Progenitor cell of endocrine pancreas (in vitro differentiated cells): Measurements from ENCODE around the gene NUCB1. TPM values are rescaled to one million over a fixed set of nuclear protein-coding genes. Genes with fewer than 3 reads are reported as not detected.

Experiments
- DNase-seq: peaks from one replicate; pipeline ENCODE4 v3.0.0; 2021; ENCODE audit warnings: low spot score; ENCODE audit not compliant: unreplicated experiment
- H3K27ac Mint-ChIP-seq: 2 replicates; pipeline ENCODE4 v1.8.0; 2021; ENCODE audit warnings: mild to moderate bottlenecking, moderate library complexity, mixed read lengths
- H3K27me3 Mint-ChIP-seq: 2 replicates; pipeline ENCODE4 v1.8.0; 2021; ENCODE audit warnings: mixed read lengths
- H3K36me3 Mint-ChIP-seq: 2 replicates; pipeline ENCODE4 v1.8.0; 2022; ENCODE audit warnings: mixed read lengths; ENCODE audit not compliant: insufficient read depth
- H3K4me1 Mint-ChIP-seq: 2 replicates; pipeline ENCODE4 v1.8.0; 2021; ENCODE audit warnings: low read depth, mixed read lengths
- H3K4me3 Mint-ChIP-seq: 2 replicates; pipeline ENCODE4 v1.8.0; 2021; ENCODE audit warnings: low read depth, mild to moderate bottlenecking, moderate library complexity, mixed read lengths
- H3K9me3 Mint-ChIP-seq: 2 replicates; pipeline ENCODE4 v1.8.0; 2021; ENCODE audit warnings: low read depth, mixed read lengths
- CTCF ChIP-seq: fragments of 200-600 bp; sonication (generic); IDR thresholded peaks from one replicate; pipeline ENCODE4 v1.5.0; 2021; ENCODE audit warnings: antibody characterized with exemption, mild to moderate bottlenecking; ENCODE audit not compliant: unreplicated experiment
- total RNA-seq: library from RNA; stranded (reverse); gene quantifications from 2 replicates; pipeline ENCODE4 v1.2.1, GENCODE V29; 2021

NUCB1 gene
- total RNA-seq, 1 donor from 2014 or later: 165 TPM

DNA sequence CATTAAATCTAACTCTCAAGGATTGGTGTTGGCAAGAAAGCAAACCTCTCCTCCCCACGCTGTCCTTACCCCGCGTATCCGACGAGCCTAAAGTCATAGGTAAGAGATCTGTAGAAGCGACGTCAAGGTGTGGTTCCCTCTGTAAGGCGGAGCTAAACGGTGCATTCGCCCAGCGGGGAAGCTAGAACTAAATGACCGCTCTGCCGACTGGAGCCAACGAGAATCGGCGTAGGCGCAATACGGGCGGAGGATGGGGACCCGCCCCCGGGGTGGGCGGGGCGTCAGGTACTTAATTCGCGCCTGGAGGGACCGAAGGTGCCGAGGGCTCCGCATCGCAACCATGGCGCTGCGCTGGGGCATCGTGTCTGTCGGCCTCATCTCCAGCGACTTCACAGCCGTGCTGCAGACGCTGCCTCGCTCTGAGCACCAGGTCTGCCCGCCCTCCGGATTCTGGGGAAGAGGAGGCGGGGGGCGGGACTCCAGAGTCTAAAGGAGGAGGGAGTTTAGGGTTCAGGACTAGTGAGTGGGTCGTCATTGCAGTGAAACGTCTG, 33.3 kb downstream of the NUCB1 start, which contains the start of gene DHDH:
Gene DHDH, plus strand, starts transcription at position 318 of the 551 bp plus-strand sequence. Its CDS starts 23 bp downstream, at position 341.
- no peak for TF ChIP-seq CTCF
- no peaks in the 10 kb centered on the region for H3K9me3 Mint-ChIP-seq
- H3K27me3 Mint-ChIP-seq: peaks cover 29% of the 10 kb centered on the region
- peak within 1 kb of the TSS; percentile 79 for H3K4me3 Mint-ChIP-seq
- peak; percentile 77 for DNase-seq
- H3K4me1 Mint-ChIP-seq: peaks cover 7% of the 10 kb centered on the region
- H3K27ac Mint-ChIP-seq: no peak within 1 kb of the TSS
- H3K36me3 Mint-ChIP-seq: peaks cover 1% of the 10 kb centered on the region

- TF ChIP-seq CTCF: no peak
- Mint-ChIP-seq H3K36me3 (peaks cover 1% of the 10 kb centered on the region), H3K4me3 (no peak overlapping the region), H3K27me3 (peaks cover 29% of the 10 kb centered on the region), H3K27ac (no peak overlapping the region), H3K4me1 (peaks cover 7% of the 10 kb centered on the region), H3K9me3 (no peaks in the 10 kb centered on the region)
- DNase-seq: no peak
These were observed 34.7 kb downstream of the NUCB1 start for GRCh38 chr19:48934837-48935236.

- DNase-seq: no peak
- H3K4me3 Mint-ChIP-seq: no peak overlapping the region
- no peak overlapping the region for H3K27ac Mint-ChIP-seq
- H3K9me3 Mint-ChIP-seq: no peaks in the 10 kb centered on the region
- TF ChIP-seq CTCF: no peak
- H3K36me3 Mint-ChIP-seq: peaks cover 1% of the 10 kb centered on the region
- H3K4me1 Mint-ChIP-seq: peaks cover 7% of the 10 kb centered on the region
- peaks cover 29% of the 10 kb centered on the region for H3K27me3 Mint-ChIP-seq
These were observed 35.8 kb downstream of the NUCB1 start for GRCh38 chr19:48935864-48936263.

GRCh38 chr19:48938256-48938655, 38.1 kb downstream of the NUCB1 start:
- DNase-seq: no peak
- Mint-ChIP-seq H3K36me3 (peaks cover 2% of the 10 kb centered on the region), H3K4me1 (peaks cover 6% of the 10 kb centered on the region), H3K4me3 (no peak overlapping the region), H3K9me3 (no peaks in the 10 kb centered on the region), H3K27ac (no peak overlapping the region), H3K27me3 (peaks cover 16% of the 10 kb centered on the region)
- TF ChIP-seq CTCF: no peak

DNA sequence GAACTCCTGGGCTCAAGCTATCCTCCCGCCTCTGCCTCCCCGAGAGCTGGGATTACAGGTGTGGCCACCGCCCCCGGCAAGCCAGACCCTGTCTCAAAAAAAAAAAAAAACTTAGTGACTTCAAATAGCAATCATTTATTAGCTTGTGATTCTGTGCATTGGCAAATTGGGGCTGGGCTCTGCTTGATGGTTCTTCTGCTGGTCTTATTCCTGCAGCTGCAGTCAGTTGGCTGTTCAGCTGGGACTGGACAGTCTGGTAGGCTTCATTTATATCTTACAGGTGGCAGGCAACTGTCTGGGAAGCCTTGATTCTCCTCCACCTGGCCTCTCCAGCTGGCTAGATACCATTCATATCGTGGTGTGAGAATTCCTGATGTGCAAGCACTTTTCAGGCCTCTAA, 40.8 kb downstream of the NUCB1 start:
- H3K9me3 Mint-ChIP-seq: no peaks in the 10 kb centered on the region
- TF ChIP-seq CTCF: no peak
- H3K4me1 Mint-ChIP-seq: no peaks in the 10 kb centered on the region
- H3K4me3 Mint-ChIP-seq: no peak overlapping the region
- peaks cover 2% of the 10 kb centered on the region for H3K36me3 Mint-ChIP-seq
- H3K27ac Mint-ChIP-seq: no peak overlapping the region
- DNase-seq: no peak
- no peaks in the 10 kb centered on the region for H3K27me3 Mint-ChIP-seq
